Measurements from ENCODE around the gene ARSB. TPM values are rescaled to one million over a fixed set of nuclear protein-coding genes. Genes with fewer than 3 reads are reported as not detected.

The ARSB gene
- total RNA-seq, 1 donor from 2014 or later: 21.4 TPM

DNA sequence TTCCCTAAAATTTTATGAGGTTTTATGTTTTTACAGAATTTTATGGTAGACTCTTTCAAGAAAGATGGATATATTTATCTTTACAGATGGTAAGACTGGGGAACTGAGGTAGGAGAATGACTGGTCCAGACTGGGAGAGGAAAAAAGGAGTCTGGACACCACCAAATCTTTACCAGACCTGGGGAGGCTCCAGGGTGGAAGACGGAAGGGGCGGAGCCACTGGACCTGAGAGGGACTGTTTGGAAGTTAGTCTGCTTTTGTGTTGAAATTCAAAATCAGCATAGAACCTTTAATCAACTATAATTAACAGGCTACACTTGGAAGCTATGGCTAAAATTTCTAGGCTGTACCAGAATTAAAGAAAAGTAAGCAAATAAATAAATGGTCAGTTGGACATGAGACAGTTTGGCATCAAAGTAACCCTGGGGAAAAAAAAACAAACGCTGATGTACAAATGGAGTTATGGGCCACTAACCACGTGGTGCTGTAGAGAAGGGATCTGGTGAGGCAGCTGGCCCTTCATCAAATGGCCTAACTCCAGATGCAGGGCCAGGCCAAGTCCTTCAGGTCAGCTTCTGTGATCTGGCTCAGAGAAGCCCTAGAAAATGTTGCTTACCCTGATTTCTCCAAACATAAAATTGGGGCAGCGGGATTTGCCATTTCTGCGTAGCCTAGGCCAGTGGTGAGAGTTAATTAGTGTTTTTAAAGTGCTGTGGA, 155.1 kb downstream of the ARSB start:
- DNase-seq (ENCODE audit: low spot score in 2 of 2, unreplicated experiment in 2 of 2): no peak
- peaks cover 4% of the 10 kb centered on the region for H3K9me3 Mint-ChIP-seq
- no peak overlapping the region for H3K4me3 Mint-ChIP-seq
- peaks cover 6% of the 10 kb centered on the region for H3K36me3 Mint-ChIP-seq
- TF ChIP-seq, protein P1, sequence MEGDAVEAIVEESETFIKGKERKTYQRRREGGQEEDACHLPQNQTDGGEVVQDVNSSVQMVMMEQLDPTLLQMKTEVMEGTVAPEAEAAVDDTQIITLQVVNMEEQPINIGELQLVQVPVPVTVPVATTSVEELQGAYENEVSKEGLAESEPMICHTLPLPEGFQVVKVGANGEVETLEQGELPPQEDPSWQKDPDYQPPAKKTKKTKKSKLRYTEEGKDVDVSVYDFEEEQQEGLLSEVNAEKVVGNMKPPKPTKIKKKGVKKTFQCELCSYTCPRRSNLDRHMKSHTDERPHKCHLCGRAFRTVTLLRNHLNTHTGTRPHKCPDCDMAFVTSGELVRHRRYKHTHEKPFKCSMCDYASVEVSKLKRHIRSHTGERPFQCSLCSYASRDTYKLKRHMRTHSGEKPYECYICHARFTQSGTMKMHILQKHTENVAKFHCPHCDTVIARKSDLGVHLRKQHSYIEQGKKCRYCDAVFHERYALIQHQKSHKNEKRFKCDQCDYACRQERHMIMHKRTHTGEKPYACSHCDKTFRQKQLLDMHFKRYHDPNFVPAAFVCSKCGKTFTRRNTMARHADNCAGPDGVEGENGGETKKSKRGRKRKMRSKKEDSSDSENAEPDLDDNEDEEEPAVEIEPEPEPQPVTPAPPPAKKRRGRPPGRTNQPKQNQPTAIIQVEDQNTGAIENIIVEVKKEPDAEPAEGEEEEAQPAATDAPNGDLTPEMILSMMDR (IDR thresholded peaks at IDR 0.05; ENCODE audit: unreplicated experiment): no peak
- no peak overlapping the region for H3K27ac Mint-ChIP-seq
- H3K27me3 Mint-ChIP-seq (ENCODE audit: low read depth): no peaks in the 10 kb centered on the region
- peaks cover 12% of the 10 kb centered on the region for H3K4me1 Mint-ChIP-seq

DNA sequence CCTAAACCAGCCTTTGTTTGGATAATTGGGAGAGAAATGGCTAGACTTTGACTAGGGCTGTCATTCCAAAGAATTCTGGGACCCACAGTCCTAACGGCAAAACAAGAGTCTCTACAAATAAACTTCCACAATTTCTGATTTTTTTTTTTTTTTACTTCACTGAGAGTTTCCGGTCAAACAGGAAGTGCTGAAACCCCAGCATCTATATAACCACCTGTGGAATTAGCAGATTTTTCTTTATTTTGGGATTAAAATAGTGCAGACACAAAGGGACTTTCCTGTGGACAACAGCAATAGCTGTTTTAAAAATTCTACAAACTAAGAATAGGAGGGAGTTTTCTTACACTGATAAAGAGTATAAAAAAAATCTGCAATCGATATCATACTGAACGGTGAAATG, 157.4 kb downstream of the ARSB start:
- no peak for DNase-seq (ENCODE audit: low spot score in 2 of 2, unreplicated experiment in 2 of 2)
- H3K4me3 Mint-ChIP-seq: no peak overlapping the region
- peak overlapping the region; percentile 6 for H3K27ac Mint-ChIP-seq
- peaks cover 6% of the 10 kb centered on the region for H3K36me3 Mint-ChIP-seq
- TF ChIP-seq, protein P1 (IDR thresholded peaks at IDR 0.05; ENCODE audit: unreplicated experiment): no peak
- H3K9me3 Mint-ChIP-seq: peaks cover 4% of the 10 kb centered on the region
- peaks cover 16% of the 10 kb centered on the region for H3K4me1 Mint-ChIP-seq
- no peaks in the 10 kb centered on the region for H3K27me3 Mint-ChIP-seq (ENCODE audit: low read depth)

DNA sequence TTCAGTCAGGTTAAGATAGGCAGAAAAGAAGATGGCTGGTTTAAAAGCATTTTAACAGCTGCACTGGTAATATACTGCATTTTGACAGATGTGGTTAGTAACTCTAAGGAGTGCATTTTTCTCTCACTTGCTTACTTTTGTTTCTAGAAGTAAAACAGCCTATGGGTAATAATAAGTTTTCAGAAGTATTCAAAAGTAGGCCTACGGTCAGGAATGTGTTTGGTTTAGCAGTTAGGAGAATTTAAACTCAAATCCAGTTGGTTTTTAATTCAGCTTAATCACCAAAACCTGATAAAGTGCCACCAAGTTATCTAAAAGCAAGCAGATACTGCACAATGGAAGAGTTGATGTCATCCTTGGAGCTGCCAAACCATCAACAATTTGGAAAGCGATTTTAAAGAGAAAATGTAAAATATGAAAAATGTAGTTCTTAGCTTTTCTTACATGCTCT, 160.3 kb downstream of the ARSB start:
- H3K27ac Mint-ChIP-seq: peak overlapping the region; percentile 55

DNA sequence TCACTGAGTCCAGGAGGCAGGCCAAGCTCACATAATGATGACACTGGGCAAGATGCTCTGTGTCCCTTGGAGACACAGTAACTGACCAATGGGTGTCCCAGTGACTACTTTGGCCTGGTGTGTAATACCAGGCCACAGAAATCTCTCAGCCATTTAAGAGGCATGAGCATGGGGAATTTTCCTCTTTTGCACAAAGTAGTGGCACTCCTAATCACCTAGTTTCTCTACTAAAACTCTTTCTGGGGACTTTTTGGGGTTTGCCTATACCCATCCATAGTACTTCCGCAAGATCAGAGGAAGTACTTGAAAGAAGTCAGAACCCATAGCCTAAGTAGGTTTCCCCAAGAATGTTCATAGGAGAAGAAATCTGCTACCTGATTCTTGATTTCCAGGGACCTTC, 161.9 kb downstream of the ARSB start:
- Mint-ChIP-seq H3K27ac (no peak overlapping the region), H3K4me3 (no peak overlapping the region), H3K36me3 (no peaks in the 10 kb centered on the region), H3K27me3 (ENCODE audit: low read depth) (no peaks in the 10 kb centered on the region), H3K4me1 (peaks cover 18% of the 10 kb centered on the region), H3K9me3 (no peaks in the 10 kb centered on the region)
- TF ChIP-seq, protein P1 (IDR thresholded peaks at IDR 0.05; ENCODE audit: unreplicated experiment): no peak
- no peak for DNase-seq (ENCODE audit: low spot score in 2 of 2, unreplicated experiment in 2 of 2)

More for the DNA sequence above, 160.3 kb downstream of the ARSB start:
- Mint-ChIP-seq H3K9me3 (peaks cover 4% of the 10 kb centered on the region), H3K36me3 (peaks cover 6% of the 10 kb centered on the region), H3K27me3 (ENCODE audit: low read depth) (no peaks in the 10 kb centered on the region), H3K4me1 (peaks cover 14% of the 10 kb centered on the region), H3K4me3 (no peak overlapping the region)
- DNase-seq (ENCODE audit: low spot score in 2 of 2, unreplicated experiment in 2 of 2): no peak
- TF ChIP-seq, protein P1 (IDR thresholded peaks at IDR 0.05; ENCODE audit: unreplicated experiment): no peak

DNA sequence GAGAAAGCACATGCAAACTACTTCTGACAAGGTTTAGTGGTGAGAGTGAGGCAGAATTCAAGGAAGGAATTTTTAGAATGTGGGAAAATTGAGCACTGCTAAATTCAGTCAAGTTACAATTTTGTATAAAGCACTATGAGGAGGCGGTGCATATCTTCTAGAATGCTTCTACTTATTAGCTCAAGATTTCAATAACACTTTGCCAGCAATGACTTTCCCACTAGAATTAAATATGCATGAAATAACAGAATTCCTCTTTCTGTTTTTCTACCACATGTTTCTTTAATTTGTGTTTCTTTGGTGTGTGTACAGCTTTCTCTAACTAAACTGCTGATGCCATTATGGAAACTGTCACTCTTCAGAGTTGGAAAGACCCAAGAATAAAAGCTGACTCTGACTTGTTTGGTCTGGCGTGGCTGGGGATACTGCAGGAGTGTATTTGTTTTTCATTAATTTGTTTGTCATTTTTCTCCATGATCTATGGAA, 163.5 kb downstream of the ARSB start:
- Mint-ChIP-seq H3K4me3 (no peak overlapping the region), H3K9me3 (no peaks in the 10 kb centered on the region), H3K4me1 (peaks cover 18% of the 10 kb centered on the region), H3K27me3 (ENCODE audit: low read depth) (no peaks in the 10 kb centered on the region), H3K27ac (no peak overlapping the region), H3K36me3 (peaks cover 3% of the 10 kb centered on the region)
- DNase-seq (ENCODE audit: low spot score in 2 of 2, unreplicated experiment in 2 of 2): no peak
- TF ChIP-seq, protein P1 (IDR thresholded peaks at IDR 0.05; ENCODE audit: unreplicated experiment): no peak
